ENCODE measurements around the gene HVCN1. TPM values are rescaled to one million over a fixed set of nuclear protein-coding genes. Genes with fewer than 3 reads are reported as not detected.
A peak's percentile ranks its signal among the peaks of the same experiment; 100 is the strongest.

HVCN1 gene
- polyA plus RNA-seq, 2 of the 4 experiments (the other 2 are of a cell fraction) = 0.34 to 1.1 TPM

GRCh38 chr12:110616471-110617115, 72.3 kb downstream of the HVCN1 start:
- H3K9me3 ChIP-seq = no peaks in the 10 kb centered on the region
- DNase-seq (ENCODE audit: low read depth in 1 of 2, low spot score in 1 of 2) (no peak), ATAC-seq (no peak), FAIRE-seq (no peak)
- H3K27ac ChIP-seq = no peak overlapping the region
- ChIA-PET POLR2A (interaction anchor here (0.6 kb wide), 1 partner anchor 198 kb away, joined by 4 read pairs; no protein-coding TSS in a partner anchor), CTCF (interaction anchor here (0.9 to 5.8 kb wide), 2 partner anchors 15 to 166 kb away, joined by 3 to 56 read pairs; partner anchors contain the start of gene ARPC3)
- peaks cover 8% of the 10 kb centered on the region; the same call in 1 of the 3 replicates for H3K4me1 ChIP-seq
- H3K4me2 ChIP-seq = no peak overlapping the region
- H3K4me3 ChIP-seq = no peak overlapping the region
- TF ChIP-seq KDM1A (IDR thresholded peaks at IDR 0.05; ENCODE audit: low read depth) (no peak), TP53 (CRISPR knock-in tag; IDR thresholded peaks at IDR 0.05) (no peak), ESRRA (IDR thresholded peaks at IDR 0.05; ENCODE audit: borderline replicate concordance, low read length) (no peak), EHF (CRISPR knock-in tag; IDR thresholded peaks at IDR 0.05) (no peak), JUNB (IDR thresholded peaks at IDR 0.05) (no peak), NR3C1 (IDR thresholded peaks at IDR 0.05) (no peak), EP300 (IDR thresholded peaks at IDR 0.05) (no peak)
- TF ChIP-seq, protein P1, sequence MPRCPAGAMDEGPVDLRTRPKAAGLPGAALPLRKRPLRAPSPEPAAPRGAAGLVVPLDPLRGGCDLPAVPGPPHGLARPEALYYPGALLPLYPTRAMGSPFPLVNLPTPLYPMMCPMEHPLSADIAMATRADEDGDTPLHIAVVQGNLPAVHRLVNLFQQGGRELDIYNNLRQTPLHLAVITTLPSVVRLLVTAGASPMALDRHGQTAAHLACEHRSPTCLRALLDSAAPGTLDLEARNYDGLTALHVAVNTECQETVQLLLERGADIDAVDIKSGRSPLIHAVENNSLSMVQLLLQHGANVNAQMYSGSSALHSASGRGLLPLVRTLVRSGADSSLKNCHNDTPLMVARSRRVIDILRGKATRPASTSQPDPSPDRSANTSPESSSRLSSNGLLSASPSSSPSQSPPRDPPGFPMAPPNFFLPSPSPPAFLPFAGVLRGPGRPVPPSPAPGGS (IDR thresholded peaks at IDR 0.05) = no peak
- WGBS (ENCODE audit: missing lambda C conversion rate) = 91% methylated on average over 5 of the region's 5 CpGs

- 89% methylated on average over 8 of the region's 8 CpGs for WGBS (ENCODE audit: missing lambda C conversion rate)
- Histone ChIP-seq H3K4me3 (no peak overlapping the region), H3K4me1 (peaks cover 8% of the 10 kb centered on the region; the same call in 1 of the 3 replicates), H3K9me3 (no peaks in the 10 kb centered on the region), H3K27ac (no peak overlapping the region; a peak in 1 of 6 replicates), H3K4me2 (peak overlapping the region; percentile 90)
- ChIA-PET CTCF (interaction anchor here (0.6 to 5.8 kb wide), 4 partner anchors 14 to 83 kb away, joined by 3 to 56 read pairs (median 4); no protein-coding TSS in a partner anchor), POLR2A (interaction anchor here (1.9 kb wide), 1 partner anchor 147 kb away, joined by 12 read pairs; the partner anchor contains the start of genes FAM216A and GPN3)
- DNase-seq (ENCODE audit: low read depth in 1 of 2, low spot score in 1 of 2) (no peak), FAIRE-seq (no peak), ATAC-seq (no peak)
- TF ChIP-seq, protein P2, sequence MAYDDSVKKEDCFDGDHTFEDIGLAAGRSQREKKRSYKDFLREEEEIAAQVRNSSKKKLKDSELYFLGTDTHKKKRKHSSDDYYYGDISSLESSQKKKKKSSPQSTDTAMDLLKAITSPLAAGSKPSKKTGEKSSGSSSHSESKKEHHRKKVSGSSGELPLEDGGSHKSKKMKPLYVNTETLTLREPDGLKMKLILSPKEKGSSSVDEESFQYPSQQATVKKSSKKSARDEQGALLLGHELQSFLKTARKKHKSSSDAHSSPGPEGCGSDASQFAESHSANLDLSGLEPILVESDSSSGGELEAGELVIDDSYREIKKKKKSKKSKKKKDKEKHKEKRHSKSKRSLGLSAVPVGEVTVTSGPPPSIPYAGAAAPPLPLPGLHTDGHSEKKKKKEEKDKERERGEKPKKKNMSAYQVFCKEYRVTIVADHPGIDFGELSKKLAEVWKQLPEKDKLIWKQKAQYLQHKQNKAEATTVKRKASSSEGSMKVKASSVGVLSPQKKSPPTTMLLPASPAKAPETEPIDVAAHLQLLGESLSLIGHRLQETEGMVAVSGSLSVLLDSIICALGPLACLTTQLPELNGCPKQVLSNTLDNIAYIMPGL (CRISPR knock-in tag; IDR thresholded peaks at IDR 0.05; ENCODE audit: borderline replicate concordance) = no peak
- TF ChIP-seq MAZ (IDR thresholded peaks at IDR 0.05; ENCODE audit: borderline replicate concordance, low read depth, low read length) = no peak
- no peak for TF ChIP-seq EP300 (IDR thresholded peaks at IDR 0.05)
Observed at GRCh38 chr12:110615171-110615570, 73.7 kb downstream of the HVCN1 start.

DNA sequence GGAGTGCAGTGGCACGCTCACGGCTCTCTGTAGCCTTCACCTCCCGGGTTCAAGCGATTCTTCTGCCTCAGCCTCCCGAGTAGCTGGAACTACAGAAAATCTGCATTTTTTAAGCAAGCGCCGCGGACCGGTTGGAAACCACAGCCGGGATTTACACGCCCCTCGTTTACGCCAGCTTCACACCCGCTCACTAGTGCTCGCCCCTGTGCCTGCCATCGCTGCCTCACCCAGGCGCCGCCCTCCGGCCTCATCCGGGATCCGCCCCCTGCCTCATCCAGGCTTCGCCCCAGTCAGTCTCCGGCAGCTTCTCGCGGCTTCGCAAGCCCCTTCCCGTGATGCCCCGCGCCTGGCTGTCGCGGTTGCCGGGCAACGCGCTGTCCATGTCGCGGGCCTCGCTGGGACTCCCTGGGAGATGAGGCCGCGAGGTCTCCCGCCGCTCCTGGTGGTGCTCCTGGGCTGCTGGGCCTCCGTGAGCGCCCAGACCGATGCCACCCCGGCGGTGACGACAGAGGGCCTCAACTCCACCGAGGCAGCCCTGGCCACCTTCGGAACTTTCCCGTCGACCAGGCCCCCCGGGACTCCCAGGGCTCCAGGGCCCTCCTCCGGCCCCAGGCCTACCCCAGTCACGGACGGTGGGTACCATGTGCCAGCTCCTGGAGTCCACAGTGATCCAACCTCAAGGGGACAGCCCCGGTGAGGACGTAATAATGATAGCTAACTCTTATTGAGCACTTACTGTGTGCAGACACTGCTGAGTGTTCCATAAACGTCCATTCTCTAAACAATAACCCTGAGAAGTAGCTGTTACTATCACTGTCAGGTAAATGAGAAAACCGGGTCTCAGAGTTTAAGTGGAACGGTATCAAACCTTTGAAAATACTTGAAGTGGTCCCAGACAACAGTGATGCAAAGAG, 74.9 kb downstream of the HVCN1 start, which contains the start of gene TCTN1:
Gene TCTN1 (plus strand): TSS at position 359 of the 914 bp plus-strand sequence. CDS start 54 bp downstream, at position 413.
- POLR2A ChIA-PET = interaction anchor here (0.6 to 2.1 kb wide), 10 partner anchors 18 to 760 kb away, joined by 3 to 12 read pairs (median 4); partner anchors contain the start of genes ARPC3, FAM216A and GPN3
- Histone ChIP-seq H3K4me3 (peak within 1 kb of the TSS; percentile 78), H3K4me2 (peak within 1 kb of the TSS; percentile 90), H3K27ac (peak within 1 kb of the TSS; percentile 82 to 86), H3K9me3 (no peaks in the 10 kb centered on the region), H3K4me1 (peaks cover 8% of the 10 kb centered on the region; the same call in 1 of the 3 replicates)
- FAIRE-seq (no peak), ATAC-seq (peak; percentile 99 to 100), DNase-seq (ENCODE audit: low read depth in 1 of 2, low spot score in 1 of 2) (peak; percentile 95 to 98)
- WGBS (ENCODE audit: missing lambda C conversion rate) = 2% methylated on average over 42 of the region's 60 CpGs
- CTCF ChIA-PET = interaction anchor here (0.6 to 5.8 kb wide), 8 partner anchors 8 to 274 kb away, joined by 3 to 56 read pairs (median 4); partner anchors contain the start of genes ARPC3, FAM216A and GPN3
- TF ChIP-seq SMC3 (IDR thresholded peaks at IDR 0.05) (no peak), HOXB13 (CRISPR knock-in tag; IDR thresholded peaks at IDR 0.05; ENCODE audit: low read depth) (no peak), ESRRA (IDR thresholded peaks at IDR 0.05; ENCODE audit: borderline replicate concordance, low read length) (no peak), HDAC2 (IDR thresholded peaks at IDR 0.05) (no peak), TP53 (CRISPR knock-in tag; IDR thresholded peaks at IDR 0.05) (no peak), ZFP36 (IDR thresholded peaks at IDR 0.05; ENCODE audit: borderline replicate concordance, partially characterized antibody) (no peak), ELK1 (IDR thresholded peaks at IDR 0.05; ENCODE audit: low read depth, low read length) (no peak), SREBF2 (IDR thresholded peaks at IDR 0.05) (no peak), PHF8 (IDR thresholded peaks at IDR 0.05; ENCODE audit: borderline replicate concordance, low read depth) (peak; percentile 89), JUNB (IDR thresholded peaks at IDR 0.05) (no peak), FOSL2 (IDR thresholded peaks at IDR 0.05) (no peak), FOSL2 (CRISPR knock-in tag; IDR thresholded peaks at IDR 0.05) (no peak), RCOR1 (IDR thresholded peaks at IDR 0.05; ENCODE audit: low read depth, low read length) (no peak), NPAS2 (CRISPR knock-in tag; IDR thresholded peaks at IDR 0.05; ENCODE audit: borderline replicate concordance) (no peak), CHD2 (IDR thresholded peaks at IDR 0.05; ENCODE audit: low read length, partially characterized antibody) (peak; percentile 79), JUN (IDR thresholded peaks at IDR 0.05) (peak in 1 of 2 experiments; percentile 65; a peak in 2 of 5 replicates), EP300 (IDR thresholded peaks at IDR 0.05) (no peak), TFCP2L1 (CRISPR knock-in tag; IDR thresholded peaks at IDR 0.05) (no peak), ZC3H11A (IDR thresholded peaks at IDR 0.05) (no peak)
- TF ChIP-seq, protein P3, sequence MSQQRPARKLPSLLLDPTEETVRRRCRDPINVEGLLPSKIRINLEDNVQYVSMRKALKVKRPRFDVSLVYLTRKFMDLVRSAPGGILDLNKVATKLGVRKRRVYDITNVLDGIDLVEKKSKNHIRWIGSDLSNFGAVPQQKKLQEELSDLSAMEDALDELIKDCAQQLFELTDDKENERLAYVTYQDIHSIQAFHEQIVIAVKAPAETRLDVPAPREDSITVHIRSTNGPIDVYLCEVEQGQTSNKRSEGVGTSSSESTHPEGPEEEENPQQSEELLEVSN (IDR thresholded peaks at IDR 0.05; ENCODE audit: borderline replicate concordance, low read depth) = peak; percentile 71; the same call in 1 of the 2 replicates
